HUES64 (cell line): Measurements from ENCODE around the gene PTPN12. TPM values are rescaled to one million over a fixed set of nuclear protein-coding genes. Genes with fewer than 3 reads are reported as not detected.
A peak's percentile ranks its signal among the peaks of the same experiment; 100 is the strongest.
"Not testable (repeated sequence)": the region's sequence is repeated elsewhere in the genome, so short reads cannot be mapped to it uniquely, and the experiment has no call there.

Experiments used
- H3K27ac ChIP-seq: 2 replicates; pipeline ENCODE4 v1.7.0; 2013; ENCODE audit warnings: low read depth, low read length, inconsistent platforms
- H3K27me3 ChIP-seq: 2 replicates; pipeline ENCODE4 v1.6.1; 2013; ENCODE audit warnings: mild to moderate bottlenecking, low read length; ENCODE audit not compliant: insufficient read depth
- H3K36me3 ChIP-seq: 2 replicates; pipeline ENCODE4 v1.6.1; 2013; ENCODE audit warnings: mild to moderate bottlenecking, low read length; ENCODE audit not compliant: insufficient read depth
- H3K4me1 ChIP-seq: 2 replicates; pipeline ENCODE4 v1.6.1; 2013; ENCODE audit warnings: mild to moderate bottlenecking, low read length, moderate library complexity; ENCODE audit not compliant: insufficient read depth
- H3K4me3 ChIP-seq: 2 replicates; pipeline ENCODE4 v1.5.1; 2013; ENCODE audit warnings: mild to moderate bottlenecking, low read length, moderate library complexity
- H3K9ac ChIP-seq: 2 replicates; pipeline ENCODE4 v1.6.1; 2013; ENCODE audit warnings: mild to moderate bottlenecking, low read depth, low read length
- H3K9me3 ChIP-seq: 2 replicates; pipeline ENCODE4 v1.6.1; 2013; ENCODE audit warnings: low read depth, low read length; ENCODE audit not compliant: insufficient read depth
- WGBS: fragments of 150-250, 120-280 bp; methylation state at CpG from one replicate; pipeline ENCODE4 v1.1.7; 2013; ENCODE audit warnings: missing lambda C conversion rate; 5-methylcytosine and 5-hydroxymethylcytosine counted together
- polyA plus RNA-seq, 2 experiments: library from polyadenylated mRNA; stranded (reverse); fragments of 50-300 nt; gene quantifications; one replicate each; pipeline ENCODE4 v1.2.3, GENCODE V29; 2013

Gene PTPN12
- 103 TPM for polyA plus RNA-seq (2013, experiment 1 of 2)
- polyA plus RNA-seq (2013, experiment 2 of 2): 121 TPM

- Histone ChIP-seq H3K9ac (peak within 1 kb of the TSS; percentile 80), H3K4me3 (peak within 1 kb of the TSS; percentile 100), H3K9me3 (no peaks in the 10 kb centered on the region), H3K36me3 (peaks cover 5% of the 10 kb centered on the region; the same call in 1 of the 2 replicates), H3K27ac (peak within 1 kb of the TSS; percentile 97), H3K27me3 (no peaks in the 10 kb centered on the region), H3K4me1 (peaks cover 18% of the 10 kb centered on the region)
- under 1% methylated on average over 61 of the region's 64 CpGs for WGBS
Measured at GRCh38 chr7:77537136-77537777, at the start of gene PTPN12. PTPN12 (plus strand) TSS chr7:77537295; CDS start chr7:77537547, 252 bp downstream.

GRCh38 chr7:77488986-77489385 is 48.1 kb upstream of the PTPN12 start:
- Histone ChIP-seq H3K27me3 (no peaks in the 10 kb centered on the region), H3K9ac (no peak overlapping the region), H3K4me1 (no peaks in the 10 kb centered on the region), H3K27ac (no peak overlapping the region), H3K36me3 (no peaks in the 10 kb centered on the region), H3K4me3 (no peak overlapping the region), H3K9me3 (0 out of 2 replicates have a peak, but pooled peaks cover 2% of the 10 kb centered on the region)
- 85% methylated on average over 1 of the region's 1 CpG for WGBS

- no peaks in the 10 kb centered on the region for H3K36me3 ChIP-seq
- 100% methylated on average over 2 of the region's 5 CpGs for WGBS
- H3K4me3 ChIP-seq: no peak overlapping the region
- H3K9me3 ChIP-seq: peaks cover 8% of the 10 kb centered on the region; the same call in 1 of the 2 replicates
- no peaks in the 10 kb centered on the region for H3K27me3 ChIP-seq
- H3K27ac ChIP-seq: no peak overlapping the region
- no peaks in the 10 kb centered on the region for H3K4me1 ChIP-seq
- H3K9ac ChIP-seq: no peak overlapping the region
Measured at GRCh38 chr7:77497079-77497478, 40.0 kb upstream of the PTPN12 start.

GRCh38 chr7:77498659-77499379 is 38.3 kb upstream of the PTPN12 start:
- H3K36me3 ChIP-seq: no peaks in the 10 kb centered on the region
- no peak overlapping the region for H3K27ac ChIP-seq
- peaks cover 7% of the 10 kb centered on the region; the same call in 1 of the 2 replicates for H3K9me3 ChIP-seq
- H3K4me1 ChIP-seq: no peaks in the 10 kb centered on the region
- no peak overlapping the region for H3K4me3 ChIP-seq
- H3K9ac ChIP-seq: no peak overlapping the region
- no peaks in the 10 kb centered on the region for H3K27me3 ChIP-seq
- 90% methylated on average over 6 of the region's 6 CpGs for WGBS

GRCh38 chr7:77501192-77501515 is 35.9 kb upstream of the PTPN12 start:
- Histone ChIP-seq H3K27ac (no peak overlapping the region), H3K9me3 (no peaks in the 10 kb centered on the region), H3K4me1 (no peaks in the 10 kb centered on the region), H3K9ac (no peak overlapping the region), H3K27me3 (no peaks in the 10 kb centered on the region), H3K36me3 (no peaks in the 10 kb centered on the region), H3K4me3 (no peak overlapping the region)
- WGBS: 100% methylated on average over 1 of the region's 1 CpG

GRCh38 chr7:77504951-77505350 is 32.1 kb upstream of the PTPN12 start:
- no peaks in the 10 kb centered on the region for H3K36me3 ChIP-seq
- H3K4me3 ChIP-seq: no peak overlapping the region
- H3K4me1 ChIP-seq: no peaks in the 10 kb centered on the region
- H3K9ac ChIP-seq: no peak overlapping the region
- H3K27ac ChIP-seq: no peak overlapping the region
- H3K9me3 ChIP-seq: no peaks in the 10 kb centered on the region
- H3K27me3 ChIP-seq: no peaks in the 10 kb centered on the region

- Histone ChIP-seq H3K9ac (no peak overlapping the region), H3K27ac (no peak overlapping the region), H3K36me3 (no peaks in the 10 kb centered on the region), H3K27me3 (no peaks in the 10 kb centered on the region), H3K4me1 (no peaks in the 10 kb centered on the region), H3K9me3 (0 out of 2 replicates have a peak, but pooled peaks cover 3% of the 10 kb centered on the region), H3K4me3 (no peak overlapping the region)
- WGBS: 100% methylated on average over 1 of the region's 1 CpG
Measured at GRCh38 chr7:77506899-77507298, 30.2 kb upstream of the PTPN12 start.

- not testable (repeated sequence) for H3K36me3 ChIP-seq, H3K9me3 ChIP-seq, H3K27me3 ChIP-seq, H3K27ac ChIP-seq, H3K4me3 ChIP-seq, H3K9ac ChIP-seq, H3K4me1 ChIP-seq
- 90% methylated on average over 2 of the region's 5 CpGs for WGBS
Measured at GRCh38 chr7:77513002-77513670, 24.0 kb upstream of the PTPN12 start.

GRCh38 chr7:77516085-77516484 is 21.0 kb upstream of the PTPN12 start:
- H3K9me3 ChIP-seq: 0 out of 2 replicates have a peak, but pooled peaks cover 1% of the 10 kb centered on the region
- H3K4me3 ChIP-seq: no peak overlapping the region
- H3K36me3 ChIP-seq: no peaks in the 10 kb centered on the region
- no peaks in the 10 kb centered on the region for H3K4me1 ChIP-seq
- H3K9ac ChIP-seq: no peak overlapping the region
- no peak overlapping the region for H3K27ac ChIP-seq
- 93% methylated on average over 3 of the region's 3 CpGs for WGBS
- H3K27me3 ChIP-seq: no peaks in the 10 kb centered on the region

GRCh38 chr7:77520261-77520660 is 16.8 kb upstream of the PTPN12 start:
- Histone ChIP-seq H3K27me3 (no peaks in the 10 kb centered on the region), H3K36me3 (no peaks in the 10 kb centered on the region), H3K4me1 (no peaks in the 10 kb centered on the region), H3K9me3 (no peaks in the 10 kb centered on the region), H3K27ac (no peak overlapping the region), H3K4me3 (no peak overlapping the region), H3K9ac (no peak overlapping the region)
- WGBS: 100% methylated on average over 1 of the region's 1 CpG

- H3K9me3 ChIP-seq, H3K27ac ChIP-seq: not testable (repeated sequence)
- WGBS: 94% methylated on average over 4 of the region's 5 CpGs
Measured at GRCh38 chr7:77521537-77521936, 15.6 kb upstream of the PTPN12 start.

More at GRCh38 chr7:77521537-77521936, 15.6 kb upstream of the PTPN12 start:
- not testable (repeated sequence) for H3K9ac ChIP-seq, H3K27me3 ChIP-seq, H3K4me3 ChIP-seq, H3K4me1 ChIP-seq, H3K36me3 ChIP-seq
